HFFc6 (cell line): Measurements from ENCODE around the gene PRRT1. TPM values are rescaled to one million over a fixed set of nuclear protein-coding genes. Genes with fewer than 3 reads are reported as not detected.

Source experiments
- DNase-seq: peaks from one replicate; pipeline ENCODE4 v3.0.0-alpha.2; 2018
- H3K27ac Mint-ChIP-seq: 2 replicates; pipeline ENCODE4 v1.8.0; 2020; ENCODE audit warnings: mild to moderate bottlenecking, mixed read lengths
- H3K27me3 Mint-ChIP-seq: 2 replicates; pipeline ENCODE4 v1.8.0; 2021; ENCODE audit warnings: mild to moderate bottlenecking, moderate library complexity, mixed read lengths; ENCODE audit not compliant: insufficient read depth
- H3K36me3 Mint-ChIP-seq: 2 replicates; pipeline ENCODE4 v1.8.0; 2021; ENCODE audit warnings: low read depth, mixed read lengths
- H3K4me1 Mint-ChIP-seq: 2 replicates; pipeline ENCODE4 v1.8.0; 2020; ENCODE audit warnings: low read depth, mixed read lengths
- H3K4me3 Mint-ChIP-seq: 2 replicates; pipeline ENCODE4 v1.8.0; 2020; ENCODE audit warnings: mild to moderate bottlenecking, moderate library complexity, mixed read lengths
- H3K9me3 Mint-ChIP-seq: 2 replicates; pipeline ENCODE4 v1.8.0; 2020; ENCODE audit warnings: mild to moderate bottlenecking, mixed read lengths
- total RNA-seq, 6 experiments: library from RNA; stranded (reverse); fragmentation: NEBNext Ultra II Directional; extraction: Animal tissue kit (Norgen Biotek cat#: 25700); gene quantifications; 2 replicates in 1 of 6; 3 replicates in 5 of 6; pipeline ENCODE4 v1.2.3, GENCODE V29; 2021
- TF ChIP-seq, protein P1 (sequence below): fragments of 200-600 bp; sonication (generic); IDR thresholded peaks from 2 replicates; pipeline ENCODE4 v1.5.0; 2021; ENCODE audit warnings: antibody characterized with exemption, mild to moderate bottlenecking

PRRT1 gene
- total RNA-seq, 6 experiments from 2014 or later = 2.6 to 5.8 (median 5.1) TPM

DNA sequence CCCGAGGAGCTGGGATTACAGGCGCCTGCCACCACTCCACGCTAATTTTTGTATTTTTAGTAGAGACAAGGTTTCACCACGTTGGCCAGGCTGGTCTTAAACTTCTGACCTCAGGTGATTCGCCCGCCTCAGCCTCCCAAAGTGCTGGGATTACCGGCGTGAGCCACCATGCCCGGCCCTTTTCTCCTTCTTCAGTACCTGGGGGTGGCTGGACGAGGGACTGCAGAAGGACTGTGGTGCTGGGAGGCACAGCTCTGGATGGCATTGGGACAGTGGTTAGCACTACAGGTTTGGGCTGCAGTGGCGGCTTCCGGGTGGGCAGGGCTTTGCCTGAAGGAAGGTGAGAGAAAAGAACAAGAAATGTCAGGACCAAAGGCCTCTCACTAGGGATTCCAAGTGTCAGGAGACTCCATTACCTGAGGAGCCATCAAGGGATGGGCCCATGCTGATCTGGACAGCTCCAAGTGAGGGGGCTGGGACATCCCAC is 31.1 kb downstream of the PRRT1 start:
- TF ChIP-seq, protein P1, sequence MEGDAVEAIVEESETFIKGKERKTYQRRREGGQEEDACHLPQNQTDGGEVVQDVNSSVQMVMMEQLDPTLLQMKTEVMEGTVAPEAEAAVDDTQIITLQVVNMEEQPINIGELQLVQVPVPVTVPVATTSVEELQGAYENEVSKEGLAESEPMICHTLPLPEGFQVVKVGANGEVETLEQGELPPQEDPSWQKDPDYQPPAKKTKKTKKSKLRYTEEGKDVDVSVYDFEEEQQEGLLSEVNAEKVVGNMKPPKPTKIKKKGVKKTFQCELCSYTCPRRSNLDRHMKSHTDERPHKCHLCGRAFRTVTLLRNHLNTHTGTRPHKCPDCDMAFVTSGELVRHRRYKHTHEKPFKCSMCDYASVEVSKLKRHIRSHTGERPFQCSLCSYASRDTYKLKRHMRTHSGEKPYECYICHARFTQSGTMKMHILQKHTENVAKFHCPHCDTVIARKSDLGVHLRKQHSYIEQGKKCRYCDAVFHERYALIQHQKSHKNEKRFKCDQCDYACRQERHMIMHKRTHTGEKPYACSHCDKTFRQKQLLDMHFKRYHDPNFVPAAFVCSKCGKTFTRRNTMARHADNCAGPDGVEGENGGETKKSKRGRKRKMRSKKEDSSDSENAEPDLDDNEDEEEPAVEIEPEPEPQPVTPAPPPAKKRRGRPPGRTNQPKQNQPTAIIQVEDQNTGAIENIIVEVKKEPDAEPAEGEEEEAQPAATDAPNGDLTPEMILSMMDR = no peak
- Mint-ChIP-seq H3K9me3 (no peaks in the 10 kb centered on the region), H3K27me3 (peaks cover 2% of the 10 kb centered on the region), H3K4me3 (no peak overlapping the region), H3K27ac (no peak overlapping the region), H3K4me1 (peaks cover 21% of the 10 kb centered on the region), H3K36me3 (peaks cover 18% of the 10 kb centered on the region)
- no peak for DNase-seq

DNA sequence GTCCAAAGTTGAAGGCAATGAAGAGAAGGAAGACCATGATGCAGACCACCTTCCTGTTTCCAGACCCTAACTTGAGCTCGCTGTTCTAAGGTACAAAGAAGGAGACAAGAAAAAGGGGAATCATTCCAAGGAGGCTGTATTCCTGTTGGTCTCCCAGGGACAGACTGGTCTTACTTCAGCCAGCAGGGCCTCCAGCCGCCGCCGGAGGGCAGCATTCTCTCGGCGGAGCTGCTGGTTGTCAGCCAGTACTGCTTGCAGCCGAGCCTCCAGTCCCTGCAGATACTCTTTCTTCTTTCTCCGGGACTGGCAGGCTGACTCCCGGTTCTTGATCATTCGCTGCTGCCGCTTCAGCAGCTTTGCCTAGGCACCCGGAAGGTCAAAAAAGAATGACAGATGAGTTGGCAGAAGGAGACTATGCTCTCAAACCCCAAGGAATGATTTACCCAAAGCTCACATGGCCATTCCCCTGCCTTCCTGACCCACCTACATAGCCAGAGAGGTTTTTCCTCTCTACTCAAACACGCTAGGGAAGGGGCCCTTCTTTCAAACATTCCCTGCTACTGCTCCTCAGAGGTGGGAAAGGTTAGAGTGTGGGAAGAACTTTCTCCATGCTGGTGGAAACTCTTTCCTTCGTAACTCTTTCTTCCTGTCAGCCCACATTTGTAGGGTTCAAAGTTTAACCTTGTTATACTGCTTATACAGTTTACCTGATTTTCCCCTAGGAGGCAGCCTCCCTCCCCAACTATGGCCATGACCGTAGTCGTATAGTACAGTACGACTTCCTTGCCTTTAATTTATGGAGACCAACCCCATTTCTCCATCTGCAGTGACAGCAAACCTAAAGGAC is 32.7 kb downstream of the PRRT1 start:
- no peaks in the 10 kb centered on the region for H3K9me3 Mint-ChIP-seq
- DNase-seq = peak; percentile 87
- peaks cover 11% of the 10 kb centered on the region for H3K36me3 Mint-ChIP-seq
- H3K27ac Mint-ChIP-seq = peak overlapping the region; percentile 59
- no peak overlapping the region for H3K4me3 Mint-ChIP-seq
- peaks cover 37% of the 10 kb centered on the region for H3K4me1 Mint-ChIP-seq
- TF ChIP-seq, protein P1 = peak; percentile 91
- peaks cover 2% of the 10 kb centered on the region; the same call in 1 of the 2 replicates for H3K27me3 Mint-ChIP-seq

DNA sequence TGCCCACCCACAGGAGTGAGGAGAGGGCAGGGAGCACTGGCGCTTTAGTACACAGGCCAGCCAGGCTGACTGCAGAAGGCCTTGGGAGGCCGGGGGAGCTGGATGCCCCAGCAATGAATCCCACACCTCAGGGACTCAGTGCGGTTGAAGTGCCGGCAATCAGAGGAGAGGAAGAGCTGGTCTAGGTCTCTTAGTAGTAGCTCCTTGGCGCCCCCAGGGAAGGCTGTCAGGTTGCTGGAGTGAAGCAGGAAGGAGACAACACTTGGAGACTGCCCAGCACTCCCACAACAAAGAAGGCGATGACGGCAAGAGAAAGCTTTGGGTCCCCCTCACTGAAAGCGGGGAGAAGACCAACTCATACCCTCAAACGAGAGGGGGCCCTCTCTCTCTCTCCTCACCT is 34.3 kb downstream of the PRRT1 start:
- peaks cover 2% of the 10 kb centered on the region; the same call in 1 of the 2 replicates for H3K27me3 Mint-ChIP-seq
- H3K27ac Mint-ChIP-seq = peak overlapping the region; percentile 57
- no peak for DNase-seq
- TF ChIP-seq, protein P1 = no peak
- peaks cover 52% of the 10 kb centered on the region for H3K4me1 Mint-ChIP-seq
- peaks cover 16% of the 10 kb centered on the region for H3K36me3 Mint-ChIP-seq
- H3K9me3 Mint-ChIP-seq = no peaks in the 10 kb centered on the region
- no peak overlapping the region for H3K4me3 Mint-ChIP-seq

DNA sequence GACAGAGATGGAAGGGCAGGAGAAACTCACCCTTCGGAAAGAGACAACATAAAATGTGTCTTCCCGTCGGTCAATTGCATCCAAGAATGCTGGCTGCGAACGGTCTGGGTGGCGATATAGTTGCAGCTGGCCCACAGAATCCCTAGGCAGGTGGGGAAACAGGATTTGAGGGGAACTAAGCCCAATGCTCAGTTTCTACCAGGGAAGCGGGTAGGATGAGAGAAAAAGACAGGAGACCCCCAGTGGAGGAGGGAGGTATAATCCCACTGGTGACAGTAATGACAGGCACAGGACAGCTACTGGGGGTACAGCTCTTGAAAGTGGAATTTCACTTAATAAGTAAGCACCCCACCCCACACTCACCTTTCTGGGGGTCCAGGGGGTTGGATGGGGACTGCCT is 35.1 kb downstream of the PRRT1 start:
- Mint-ChIP-seq H3K36me3 (peaks cover 19% of the 10 kb centered on the region), H3K9me3 (no peaks in the 10 kb centered on the region), H3K4me1 (peaks cover 60% of the 10 kb centered on the region), H3K4me3 (no peak overlapping the region), H3K27ac (peak overlapping the region; percentile 99), H3K27me3 (peaks cover 2% of the 10 kb centered on the region; the same call in 1 of the 2 replicates)
- no peak for DNase-seq
- TF ChIP-seq, protein P1 = peak; percentile 76

DNA sequence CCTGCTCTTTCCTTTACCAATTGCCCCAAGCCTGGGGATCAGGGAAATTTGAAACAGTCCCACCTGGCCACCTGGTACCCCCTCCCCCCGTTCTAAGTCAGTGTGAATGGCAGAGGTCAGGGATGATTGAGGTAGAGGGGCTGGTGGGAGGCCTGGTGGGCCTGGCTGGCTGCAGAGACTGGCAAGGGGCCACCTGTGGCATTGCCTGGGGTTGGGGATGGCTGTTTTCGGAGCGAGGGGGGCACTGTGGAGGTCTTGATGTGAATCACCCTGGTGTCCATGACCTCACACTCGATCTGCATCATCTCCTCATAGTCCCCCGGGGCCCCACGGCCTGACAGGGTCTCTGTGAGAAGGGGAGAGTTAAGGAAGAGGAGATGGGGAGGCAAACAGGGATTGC is 36.1 kb downstream of the PRRT1 start:
- no peak for DNase-seq
- TF ChIP-seq, protein P1 = no peak
- H3K27me3 Mint-ChIP-seq = peaks cover 2% of the 10 kb centered on the region; the same call in 1 of the 2 replicates
- H3K27ac Mint-ChIP-seq = peak overlapping the region; percentile 99
- H3K4me1 Mint-ChIP-seq = peaks cover 64% of the 10 kb centered on the region
- H3K4me3 Mint-ChIP-seq = no peak overlapping the region
- H3K9me3 Mint-ChIP-seq = no peaks in the 10 kb centered on the region
- peaks cover 22% of the 10 kb centered on the region for H3K36me3 Mint-ChIP-seq
